GM12875 (cell line): Measurements from ENCODE around the gene MED20.

Experiments
- H3K4me3 ChIP-seq: one replicate; pipeline ENCODE4 v1.5.1; 2011; ENCODE audit warnings: low read depth, low read length, control low read depth
- CTCF ChIP-seq: IDR thresholded peaks from 2 replicates; pipeline ENCODE4 v1.5.1; 2011; ENCODE audit warnings: low read depth, mild to moderate bottlenecking, control low read depth, inconsistent platforms, low read length, moderate library complexity, borderline replicate concordance; ENCODE audit not compliant: insufficient read depth

Gene MED20

DNA sequence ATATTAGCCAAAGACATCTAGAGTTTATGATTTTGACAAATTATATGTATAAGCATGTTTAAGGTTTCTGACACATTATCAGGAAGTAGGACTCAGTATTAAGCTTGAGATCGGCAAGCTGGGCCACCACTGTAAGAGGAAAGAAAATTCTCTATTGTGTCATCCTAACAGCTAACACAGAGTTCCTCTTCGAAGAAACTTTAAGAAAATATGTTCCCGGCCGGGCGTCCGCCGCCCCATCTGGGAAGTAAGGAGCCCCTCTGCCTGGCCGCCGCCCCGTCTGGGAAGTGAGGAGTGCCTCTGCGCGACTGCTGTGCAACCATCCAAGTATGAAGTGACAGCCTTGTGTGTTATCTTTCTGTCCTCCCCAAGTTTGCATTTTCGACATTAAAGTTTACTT, 48.8 kb downstream of the MED20 start:
- no peak overlapping the region for H3K4me3 ChIP-seq
- TF ChIP-seq CTCF = no peak

DNA sequence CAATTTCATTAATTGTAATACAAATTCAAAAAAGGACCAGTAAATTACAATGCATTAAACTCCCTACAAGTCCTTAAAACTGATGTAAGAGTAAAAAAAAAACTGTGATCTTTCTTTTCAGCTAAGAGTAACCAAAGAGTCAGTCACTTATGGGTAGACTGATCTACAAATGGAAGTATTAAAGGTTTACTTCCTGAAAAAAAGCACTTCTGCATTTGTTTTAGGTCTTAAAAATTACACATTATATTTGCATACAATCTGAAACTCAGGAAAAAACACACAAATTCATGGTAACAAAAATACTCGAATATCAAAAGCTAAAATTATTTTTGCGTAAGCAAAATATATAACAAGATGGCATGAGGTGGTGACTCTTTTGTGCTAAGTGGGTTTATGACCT, 49.2 kb downstream of the MED20 start:
- H3K4me3 ChIP-seq = no peak overlapping the region
- TF ChIP-seq CTCF = no peak

DNA sequence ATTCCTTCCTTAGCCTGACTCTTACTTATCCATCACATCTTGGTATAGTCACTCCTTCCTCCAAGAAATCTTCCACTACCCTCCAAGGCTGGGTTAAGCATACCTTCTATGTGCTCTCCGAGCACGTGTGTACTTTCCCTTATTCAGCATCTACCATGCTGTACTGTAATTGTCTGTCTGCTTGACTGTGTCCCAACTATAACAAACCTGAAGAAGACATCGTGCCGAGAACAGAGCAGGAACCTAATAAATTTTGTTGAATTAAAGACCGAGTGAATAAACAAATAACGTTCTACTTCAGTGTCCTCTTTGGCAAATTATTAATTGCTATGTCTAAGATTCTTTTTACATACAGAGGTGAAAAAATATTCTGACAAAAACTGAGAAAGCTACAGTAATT, 61.6 kb downstream of the MED20 start:
- no peak for TF ChIP-seq CTCF
- no peak overlapping the region for H3K4me3 ChIP-seq

DNA sequence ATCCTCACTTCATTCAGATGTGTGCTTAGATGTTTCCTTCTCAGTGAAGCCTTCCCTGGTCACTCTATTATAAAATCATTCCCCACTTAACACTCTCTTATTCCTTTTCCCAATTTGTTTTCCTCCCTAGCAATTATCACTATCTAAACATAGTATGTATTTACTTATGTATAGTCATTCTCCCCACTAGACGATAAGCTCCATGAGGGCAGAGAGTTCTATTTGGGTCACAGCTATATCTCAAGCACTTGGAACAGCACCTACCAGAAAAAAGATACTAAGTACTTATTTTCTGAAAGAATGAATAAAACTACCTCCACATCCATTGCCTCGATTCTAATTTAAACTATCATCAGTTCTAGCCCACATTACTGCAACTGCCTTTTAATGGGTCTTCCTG, 62.2 kb downstream of the MED20 start:
- TF ChIP-seq CTCF = no peak

More for the DNA sequence above, 62.2 kb downstream of the MED20 start:
- no peak overlapping the region for H3K4me3 ChIP-seq
